HG03025 (cell line): Measurements from ENCODE around the gene TMEM170A.

ENCODE experiments used
- ATAC-seq: cut with Tn5 transposase; IDR thresholded peaks from one replicate; pipeline ENCODE4 v1.9.1; 2021; ENCODE audit warnings: mild to moderate bottlenecking, moderate library complexity; ENCODE audit not compliant: unreplicated experiment, low FRiP score

The TMEM170A gene

DNA sequence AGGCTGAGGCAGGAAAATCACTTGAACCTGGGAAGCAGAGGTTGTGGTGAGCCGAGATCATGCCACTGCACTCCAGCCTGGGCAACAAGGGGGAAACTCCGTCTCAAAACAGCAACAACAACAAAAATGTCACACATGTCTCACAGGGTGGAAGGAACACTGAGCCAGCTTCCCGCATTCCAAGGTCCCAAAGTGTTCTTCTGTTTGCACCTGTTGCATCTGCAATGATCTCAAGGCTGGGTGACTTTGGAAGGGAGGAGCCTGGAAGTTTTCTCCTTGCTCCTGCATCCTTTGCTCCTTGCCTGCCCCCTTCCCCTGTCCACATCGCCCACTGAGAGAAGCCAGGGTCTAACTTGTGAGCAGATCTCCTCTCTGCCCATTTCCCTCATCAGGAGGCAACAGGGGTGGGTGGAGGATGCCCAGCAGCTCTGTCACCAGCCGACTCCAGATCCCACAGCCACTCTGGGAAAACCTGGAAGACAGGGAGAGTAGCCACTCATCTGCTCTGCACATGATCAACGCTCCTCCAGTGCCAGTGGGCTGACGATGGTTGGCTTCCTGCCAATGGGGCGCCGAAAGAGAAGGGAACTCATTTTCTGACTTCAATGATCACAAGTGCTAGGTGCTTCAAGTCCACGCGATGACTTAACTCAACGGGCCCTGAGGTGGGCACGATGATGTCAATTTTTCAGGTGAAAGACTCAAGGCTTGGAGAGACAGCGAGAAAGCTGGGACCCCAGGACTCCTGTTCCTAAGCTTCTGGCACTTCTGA lies 18.1 kb upstream of the TMEM170A start:
- ATAC-seq: no peak

DNA sequence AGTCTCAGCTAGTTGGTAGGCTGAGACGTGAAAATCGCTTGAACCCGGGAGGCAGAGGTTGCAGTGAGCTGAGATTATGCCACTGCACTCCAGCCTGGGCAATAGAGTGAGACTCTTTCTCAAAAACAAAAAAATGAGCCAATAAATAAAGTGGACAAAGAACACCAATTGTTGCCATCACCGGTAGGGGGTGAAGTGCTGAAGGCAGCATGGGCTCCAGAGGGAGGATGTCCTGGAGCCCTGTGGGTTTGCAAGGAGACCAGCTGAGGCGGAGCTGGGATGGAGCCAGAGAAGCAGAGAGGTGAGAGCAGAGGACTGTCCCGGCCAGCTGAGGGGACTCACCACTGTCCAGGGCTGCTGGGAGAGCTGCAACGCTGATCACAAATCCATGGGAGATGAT lies 17.0 kb upstream of the TMEM170A start:
- no peak for ATAC-seq

DNA sequence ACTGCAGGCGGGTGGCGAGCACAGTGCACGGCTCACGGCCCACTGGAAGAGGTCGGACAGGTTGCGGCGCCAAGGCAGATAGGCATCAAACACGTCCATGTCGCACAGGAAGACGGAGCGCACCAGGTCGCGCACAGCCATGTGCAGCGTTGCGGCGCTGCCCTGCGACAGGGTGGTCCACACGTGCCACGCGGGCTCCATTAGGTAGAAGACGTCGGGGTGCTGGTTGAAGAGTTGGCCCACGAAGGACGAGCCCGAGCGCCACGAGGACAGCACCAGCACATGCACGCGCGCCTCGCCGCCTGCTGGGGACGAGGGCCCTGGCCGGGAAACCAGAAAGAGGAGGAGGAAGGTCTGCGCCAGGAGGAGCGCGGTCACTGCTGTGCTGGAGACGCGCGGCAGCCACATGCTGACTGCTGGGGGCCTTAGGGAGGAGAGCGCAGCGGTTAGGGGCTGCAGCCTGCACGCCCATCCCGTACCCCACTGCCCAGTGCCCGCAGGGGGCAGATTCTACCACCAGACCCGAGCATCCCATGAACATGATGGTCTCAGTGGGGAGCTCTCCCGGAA lies 15.0 kb upstream of the TMEM170A start:
- no peak for ATAC-seq

DNA sequence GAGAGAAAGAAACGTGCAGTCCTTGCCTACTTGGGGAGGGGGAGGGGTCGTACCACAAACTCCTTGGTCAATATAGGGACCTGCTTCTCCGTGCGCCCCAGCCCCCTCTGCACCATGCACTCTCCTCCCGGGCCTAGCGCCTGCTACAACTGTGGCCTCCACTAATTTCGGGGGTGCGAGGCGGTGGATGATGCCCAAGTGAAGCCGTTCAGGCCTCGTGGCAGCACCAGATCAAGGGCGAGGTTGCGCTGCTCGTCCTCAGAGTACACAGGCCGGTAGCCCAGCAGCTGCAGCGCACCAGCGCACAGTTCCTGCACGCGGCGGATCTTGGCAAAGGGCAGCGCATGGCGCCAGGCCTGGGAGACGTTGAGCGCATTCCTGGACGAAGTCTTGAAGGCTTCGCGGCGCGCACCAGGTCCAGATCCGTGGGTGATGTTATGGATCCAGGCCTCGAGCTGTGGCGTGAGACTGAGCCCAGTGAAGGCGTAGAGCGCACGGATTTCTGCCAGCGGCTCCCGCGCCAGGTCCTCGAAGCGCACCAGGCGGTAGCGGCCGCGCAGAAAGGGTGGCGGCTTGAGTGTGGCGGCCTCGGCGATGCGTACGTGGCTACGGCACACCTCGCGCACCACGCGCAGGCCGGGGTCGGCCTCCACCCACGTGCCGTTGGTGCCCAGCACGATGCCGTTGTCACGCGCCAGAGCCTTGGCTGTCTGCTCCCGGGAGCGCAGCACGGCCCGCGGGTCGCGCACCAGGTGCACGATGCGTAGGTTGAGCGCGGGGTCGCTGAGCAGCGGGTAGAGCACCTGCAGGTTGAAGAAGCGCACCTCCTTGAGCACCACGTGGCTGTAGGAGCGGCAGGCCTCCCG lies 14.2 kb upstream of the TMEM170A start:
- ATAC-seq: no peak

DNA sequence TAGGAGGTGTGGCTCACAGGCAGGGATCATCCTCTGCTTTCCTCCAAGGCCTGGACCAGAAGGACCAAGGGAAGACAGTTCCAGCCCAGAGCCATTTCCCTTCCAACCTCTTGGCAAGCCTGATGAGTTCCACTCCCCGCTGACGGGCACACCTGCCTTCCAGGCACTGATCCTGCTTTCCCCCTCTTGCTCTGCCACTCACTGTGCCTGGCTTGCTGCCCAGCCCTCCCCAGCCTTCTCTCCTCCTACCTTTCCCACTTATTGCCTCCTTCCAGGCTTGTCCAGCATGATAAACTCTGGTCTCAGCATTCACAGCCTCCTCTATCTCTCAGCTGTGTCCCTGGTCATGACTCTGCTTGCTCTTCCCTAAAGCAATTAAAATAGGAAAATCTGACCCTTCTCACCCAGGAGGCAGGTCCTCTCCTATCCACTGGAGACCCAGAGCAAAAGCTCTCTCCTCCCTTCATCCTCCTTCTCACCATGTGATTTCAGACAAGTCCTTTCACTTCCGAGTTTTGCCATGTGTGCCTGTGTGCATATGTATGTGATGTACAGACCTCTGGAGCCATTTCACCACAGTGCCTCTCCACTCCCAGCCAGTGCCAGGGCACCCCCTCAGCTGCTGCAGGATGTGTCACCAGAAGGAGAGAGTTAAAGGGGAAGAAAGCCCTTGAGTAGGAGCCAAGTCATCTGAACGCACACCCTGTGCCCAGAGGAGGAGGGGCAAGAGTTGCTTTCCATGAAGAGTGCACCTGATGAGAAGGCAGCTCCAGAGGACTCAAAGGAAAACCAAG lies 13.4 kb upstream of the TMEM170A start:
- no peak for ATAC-seq

DNA sequence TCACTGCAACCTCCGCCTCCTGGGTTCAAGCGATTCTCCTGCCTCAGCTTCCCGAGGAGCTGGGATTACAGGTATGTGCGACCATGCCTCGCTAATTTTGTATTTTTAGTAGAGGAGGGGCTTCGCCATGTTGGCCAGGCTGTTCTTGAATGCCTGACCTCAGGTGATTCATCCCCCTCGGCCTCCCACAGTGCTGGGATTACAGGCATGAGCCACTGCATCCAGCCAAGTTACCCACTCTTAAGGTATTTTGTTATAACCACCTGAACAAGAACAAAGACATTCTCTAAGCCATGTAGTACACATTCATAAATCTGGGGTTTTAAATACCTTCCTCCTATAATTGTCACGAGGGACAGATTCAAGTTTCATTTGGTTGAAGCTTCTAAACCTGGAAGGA lies 12.3 kb upstream of the TMEM170A start:
- no peak for ATAC-seq

DNA sequence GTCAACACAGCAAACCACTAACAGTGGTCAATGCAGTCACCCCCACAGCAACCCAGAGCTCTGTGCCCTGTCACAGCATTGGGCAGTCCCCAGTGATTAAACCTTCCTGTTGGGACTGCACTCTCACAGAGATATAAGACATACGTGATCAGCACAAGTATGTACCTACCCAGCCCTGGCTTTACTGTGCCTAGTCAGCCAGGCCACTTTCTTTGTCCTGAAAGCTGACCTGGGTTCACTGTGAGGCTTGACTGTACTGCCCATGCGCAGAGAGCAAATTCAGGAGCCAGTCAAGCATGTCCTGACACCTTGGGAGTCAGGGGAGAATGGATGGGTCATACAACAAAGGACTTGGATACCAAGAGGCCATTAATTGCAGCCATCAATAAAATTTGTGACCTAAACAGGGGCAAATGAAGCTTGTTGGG lies 10.9 kb upstream of the TMEM170A start:
- ATAC-seq: no peak

DNA sequence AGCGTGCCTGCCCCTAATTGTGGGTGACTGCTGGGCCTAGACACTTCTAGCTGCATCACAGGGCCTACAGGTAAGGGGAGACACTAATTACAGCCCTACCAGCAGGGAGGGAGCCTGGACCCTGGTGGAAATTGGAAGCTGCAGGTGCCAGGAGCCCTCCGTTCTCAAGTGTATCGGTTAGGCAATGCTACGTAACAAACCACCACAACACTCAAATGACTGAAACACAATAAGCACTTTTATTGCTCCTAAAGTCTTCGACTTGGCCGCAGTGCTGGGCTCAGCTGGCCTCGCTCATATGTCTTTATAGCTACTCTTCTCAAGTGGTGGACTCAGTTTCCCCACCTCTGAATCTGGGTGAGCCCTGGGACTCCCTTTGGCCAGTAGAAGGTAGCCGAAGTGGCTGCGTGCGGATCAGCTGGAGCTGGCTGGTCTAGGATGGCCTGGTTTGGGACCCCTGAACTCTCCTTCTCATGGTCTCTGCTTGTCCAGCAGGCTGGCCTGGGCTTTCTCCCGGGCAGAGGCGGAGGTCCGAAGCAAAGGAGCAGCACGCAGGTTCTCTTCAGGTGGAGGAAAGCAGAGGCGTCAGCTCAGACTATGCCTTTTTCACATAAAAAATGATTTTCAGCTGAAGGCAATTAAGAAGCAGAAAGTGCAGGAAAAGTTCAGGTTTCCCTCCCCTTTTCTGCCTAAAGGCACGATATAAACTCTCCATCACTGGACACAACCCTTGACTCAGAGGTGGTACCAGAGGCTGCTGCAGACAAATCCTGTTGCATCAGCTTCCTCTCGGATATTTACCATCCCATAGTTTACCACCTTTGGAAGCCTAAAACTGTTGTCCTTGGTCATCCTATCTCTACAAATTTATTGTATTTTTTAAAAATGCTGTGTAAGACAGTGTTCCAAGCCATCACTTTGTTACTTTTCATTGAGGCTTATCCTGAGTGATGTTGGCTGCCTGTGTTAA lies 8.7 kb upstream of the TMEM170A start:
- no peak for ATAC-seq

DNA sequence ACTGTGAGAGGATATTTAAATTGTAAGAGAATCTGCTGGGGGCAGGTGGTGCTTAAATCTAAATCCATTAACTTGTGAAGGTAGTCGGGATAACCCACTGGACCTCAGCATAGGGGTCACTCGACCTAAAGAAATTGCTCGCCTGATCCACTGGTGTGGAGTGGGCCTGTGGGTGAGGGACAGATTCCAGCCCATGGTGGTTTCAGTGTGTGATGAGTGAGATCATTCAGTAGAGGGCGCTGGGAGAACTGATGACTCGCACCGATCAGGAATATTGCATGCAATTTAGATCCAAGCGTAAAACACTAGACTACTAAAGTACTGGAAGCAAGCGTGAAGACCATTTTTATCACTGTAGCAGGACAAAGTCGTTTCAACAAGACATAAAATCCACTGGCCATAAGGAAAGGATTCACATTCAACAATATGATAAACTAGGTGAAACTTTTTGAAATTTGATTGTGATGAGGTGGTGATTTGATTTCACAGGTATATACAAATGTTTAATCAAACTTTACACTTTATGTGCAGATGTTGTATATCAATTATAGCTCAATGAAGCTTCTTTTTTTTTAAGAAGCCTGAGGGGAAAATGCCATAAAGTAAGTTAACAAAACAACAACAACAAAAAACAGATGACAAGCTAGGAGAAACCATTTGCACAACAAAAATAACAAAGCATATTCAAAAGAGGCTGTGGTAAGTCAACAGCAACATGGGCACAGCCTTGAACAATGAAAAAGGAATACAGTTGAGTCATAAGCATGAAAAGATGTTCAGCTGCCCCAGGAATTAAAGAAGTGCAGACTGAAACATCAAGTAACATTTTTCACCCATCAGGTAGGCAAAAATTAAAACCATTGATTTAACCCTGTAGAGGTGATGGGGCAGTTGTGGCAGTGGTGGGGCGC lies 7.5 kb upstream of the TMEM170A start:
- no peak for ATAC-seq

DNA sequence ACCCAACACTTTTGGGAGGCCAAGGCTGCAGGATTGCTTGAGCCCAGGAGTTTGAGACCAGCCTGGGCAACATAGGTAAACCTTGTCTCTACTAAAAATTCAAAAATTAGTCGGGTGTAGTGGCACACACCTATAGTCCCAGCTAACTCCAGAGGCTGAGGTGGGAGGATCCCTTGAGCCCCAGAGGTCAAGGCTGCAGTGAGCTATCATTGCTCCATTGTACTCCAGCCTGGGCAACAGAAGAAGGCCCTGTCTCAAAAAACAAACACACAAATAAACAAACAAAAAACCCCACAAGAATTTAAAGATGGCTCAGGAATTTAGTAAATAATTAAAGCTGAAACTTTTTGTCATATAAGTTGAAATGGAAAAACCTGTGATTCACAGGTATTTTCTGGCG lies 2.3 kb upstream of the TMEM170A start:
- ATAC-seq: no peak

DNA sequence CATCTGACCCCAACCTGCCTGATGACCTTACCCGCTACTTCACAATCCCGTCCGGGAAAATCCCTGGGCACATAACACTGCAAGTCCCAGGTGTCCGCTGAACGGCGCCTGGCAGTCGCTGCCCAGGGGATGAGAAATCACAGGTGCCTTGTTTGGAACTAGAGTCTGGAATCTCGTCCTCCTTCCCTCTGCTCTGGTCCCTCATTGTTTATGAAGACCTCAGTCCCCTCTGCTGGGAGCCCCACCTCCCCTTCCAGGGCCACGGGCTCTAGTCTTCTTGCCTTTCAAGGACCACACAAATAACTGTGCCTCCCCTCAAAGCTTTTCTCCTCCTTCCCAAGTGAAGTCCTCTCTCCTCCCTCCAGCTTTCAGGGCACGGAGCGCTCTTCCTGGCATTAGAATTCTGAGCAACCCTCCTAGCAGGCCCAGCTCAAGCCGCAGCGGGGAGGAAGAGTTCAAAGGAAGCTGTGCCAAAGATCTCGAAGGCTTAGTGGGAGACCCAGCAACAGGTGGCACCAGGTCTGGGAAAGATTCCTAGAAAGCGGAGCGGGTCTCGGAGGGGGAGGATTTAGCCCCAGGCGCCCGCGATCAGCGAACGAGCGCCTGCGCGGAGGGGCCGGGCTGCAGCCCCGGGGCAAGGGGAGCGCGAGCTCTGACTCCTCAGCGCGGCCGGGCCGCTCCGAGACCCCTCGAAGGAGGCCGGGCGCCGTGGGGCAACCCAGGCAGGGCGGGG lies 934 bp downstream of the TMEM170A start:
- peak; percentile 18 for ATAC-seq

DNA sequence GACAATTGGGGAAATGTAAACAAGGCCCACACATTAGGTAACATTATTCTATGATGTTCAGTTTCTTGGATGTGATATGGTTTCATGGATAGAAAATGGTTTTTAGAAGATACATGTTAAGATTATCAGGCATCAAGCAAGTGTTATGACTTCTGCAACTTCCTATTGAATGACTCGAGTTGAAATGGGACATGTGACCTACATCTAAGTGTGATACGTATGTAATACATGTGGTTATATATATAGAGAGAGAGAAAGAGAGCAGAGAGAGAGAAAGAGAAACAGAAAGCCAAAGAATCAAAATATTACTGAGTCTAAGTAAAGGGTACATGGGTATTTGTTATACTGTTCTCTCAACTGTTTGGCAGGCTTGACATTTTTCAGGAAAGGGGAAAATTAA lies 1.7 kb downstream of the TMEM170A start:
- no peak for ATAC-seq

DNA sequence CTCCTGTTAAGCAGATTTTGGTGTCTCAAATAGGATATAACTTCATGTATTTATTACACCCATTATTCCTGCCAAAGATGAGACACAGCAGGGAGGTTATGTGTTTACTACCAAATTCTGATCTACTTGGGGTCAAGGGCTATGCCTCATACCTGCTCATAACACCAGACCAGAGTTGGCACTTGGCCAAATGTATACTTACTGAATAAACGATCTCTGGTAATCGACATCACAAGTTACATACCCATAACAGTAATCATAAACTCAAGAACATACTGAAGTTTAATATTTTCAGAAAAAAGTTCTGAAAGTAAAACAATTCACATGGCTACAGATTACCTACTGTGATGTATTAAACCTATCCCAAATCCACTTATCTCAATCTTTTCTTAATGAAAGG lies 2.9 kb downstream of the TMEM170A start:
- no peak for ATAC-seq

DNA sequence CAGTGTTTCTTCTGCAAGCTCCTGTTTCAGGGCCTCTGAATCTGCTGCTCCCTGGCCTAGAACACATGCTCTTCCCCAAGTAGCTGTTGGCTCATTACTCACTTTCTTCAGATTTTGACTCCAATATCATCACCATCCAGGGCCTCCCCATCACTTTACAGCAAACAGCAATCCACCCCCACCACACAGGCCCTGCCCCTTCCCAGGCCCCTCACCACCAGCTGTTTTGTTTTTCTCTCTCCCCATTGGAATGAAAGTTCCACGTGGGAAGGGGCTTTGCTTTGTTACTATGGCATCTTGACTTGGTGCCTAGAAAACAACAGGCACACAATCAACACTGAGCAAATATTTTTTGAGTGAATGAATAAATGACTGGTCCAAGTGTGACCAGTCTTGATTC lies 4.0 kb downstream of the TMEM170A start:
- ATAC-seq: no peak

DNA sequence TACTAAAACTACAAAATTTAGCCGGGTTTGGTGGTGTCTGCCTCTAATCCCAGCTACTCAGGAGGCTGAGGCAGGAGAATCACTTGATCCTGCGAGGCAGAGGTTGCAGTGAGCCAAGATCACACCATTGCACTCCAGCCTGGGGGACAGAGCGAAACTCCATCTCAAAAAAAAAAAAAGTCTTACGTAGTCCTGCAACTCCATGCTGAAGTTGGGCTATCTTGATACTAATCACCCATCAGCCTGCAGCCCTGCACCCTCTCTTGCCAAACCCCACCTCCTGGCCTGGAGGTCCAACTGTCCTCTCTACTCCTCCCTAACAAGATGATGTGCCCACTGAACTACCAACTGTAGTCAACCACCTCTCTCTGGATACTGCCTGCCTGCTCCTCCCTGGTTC lies 4.8 kb downstream of the TMEM170A start:
- ATAC-seq: no peak

DNA sequence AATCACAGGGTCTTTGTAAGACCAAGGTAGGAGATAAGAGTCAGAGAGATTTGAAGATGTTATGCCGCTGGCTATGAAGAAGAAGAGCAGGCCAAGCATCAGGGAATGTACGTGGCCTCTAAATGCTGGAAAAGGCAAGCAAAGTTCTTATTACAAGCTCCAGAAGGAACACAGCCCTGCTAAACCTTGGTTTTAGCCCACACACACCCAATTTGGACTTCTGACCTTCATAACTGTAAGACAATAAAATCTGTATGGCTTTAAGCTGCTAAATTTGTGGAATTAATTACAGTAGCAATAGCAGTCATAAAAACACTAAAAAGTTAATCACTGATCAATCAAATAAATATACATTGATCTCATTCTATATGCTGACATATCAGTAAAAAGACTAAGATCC lies 6.0 kb downstream of the TMEM170A start:
- ATAC-seq: no peak

DNA sequence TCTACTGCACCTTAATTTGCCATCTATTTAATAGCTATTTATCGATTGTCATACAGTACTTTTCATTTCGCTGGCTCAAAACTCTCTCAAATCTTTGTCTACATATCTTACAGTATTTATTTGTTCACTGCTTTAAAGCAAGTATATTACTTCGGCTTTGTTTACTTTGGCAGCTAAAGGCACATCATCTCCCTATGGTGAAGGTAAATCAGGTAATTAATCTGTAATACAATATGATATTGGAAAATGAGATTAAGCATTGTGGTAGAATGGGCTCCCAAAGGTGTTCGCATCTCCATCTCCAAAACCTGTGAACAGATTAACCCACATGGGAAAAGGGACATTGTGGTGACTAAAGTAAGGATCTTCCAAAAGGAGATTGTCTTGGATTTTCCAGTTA lies 6.5 kb downstream of the TMEM170A start:
- ATAC-seq: no peak

DNA sequence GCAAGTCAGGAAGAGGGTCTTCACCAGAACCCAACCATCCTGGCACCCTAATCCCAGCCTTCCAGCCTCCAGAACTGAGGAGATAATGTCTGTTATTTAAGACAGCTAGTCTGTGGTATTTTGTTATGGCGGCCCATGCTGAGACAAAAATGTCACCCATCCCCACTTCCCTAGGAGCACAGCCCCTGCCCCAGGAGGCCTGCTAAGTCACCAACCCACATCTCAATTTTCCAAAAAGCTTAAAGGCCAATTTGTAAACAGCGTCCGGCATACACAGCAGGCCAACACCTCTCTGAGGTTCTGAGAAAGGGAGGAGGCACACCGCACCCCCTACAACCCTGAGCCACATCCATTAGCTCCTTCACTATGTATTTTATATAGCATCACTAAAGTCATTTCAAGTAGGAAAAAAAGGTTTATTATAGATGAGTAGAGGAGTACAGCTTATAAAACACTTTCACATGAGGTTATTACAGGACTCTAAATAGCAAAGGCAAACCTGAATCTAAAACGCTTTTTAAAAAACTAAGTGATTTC lies 6.9 kb downstream of the TMEM170A start:
- ATAC-seq: no peak
